IMR-90 (cell line): ENCODE results near the gene NUDCD2. TPM values are rescaled to one million over a fixed set of nuclear protein-coding genes. Genes with fewer than 3 reads are reported as not detected.

Experiments
- ATAC-seq: fragments of 200-7000 bp; cut with Tn5 transposase; 2 replicates; pipeline ENCODE4 v1.9.1; 2020; ENCODE audit warnings: low read depth, mild to moderate bottlenecking, moderate library complexity
- BruUV-seq: library from RNA; stranded (reverse); fragments of 400-500 nt; replicated peaks from 2 replicates; lab custom pipeline; 2021; lab: Mats Ljungman, UMichigan
- CTCF ChIA-PET: fragments of 300-600 bp; formaldehyde crosslinking; extraction: SDS; loops from one replicate; lab custom pipeline; 2021; ENCODE audit warnings: antibody characterized with exemption; lab: Yijun Ruan, JAX
- POLR2A ChIA-PET: fragments of 300-600 bp; sonication (Branson Sonifier 250); formaldehyde crosslinking; loops from one replicate; lab custom pipeline; 2022; ENCODE audit warnings: antibody characterized with exemption; ENCODE audit not compliant: unreplicated experiment; lab: Charles Lee
- DNase-seq: peaks from one replicate; pipeline ENCODE4 v3.0.0; 2013
- H2AFZ ChIP-seq: replicated peaks from 2 replicates; pipeline ENCODE3; 2013; ENCODE audit warnings: low read length, mild to moderate bottlenecking; ENCODE audit not compliant: poor library complexity
- H2AK5ac ChIP-seq: 2 replicates; pipeline ENCODE4 v1.6.1; 2013; ENCODE audit warnings: low read depth, low read length, inconsistent platforms
- H2AK9ac ChIP-seq: replicated peaks from 2 replicates; pipeline ENCODE3; 2013; ENCODE audit warnings: mild to moderate bottlenecking, low read depth, low read length, moderate library complexity; ENCODE audit not compliant: poor library complexity
- H2BK120ac ChIP-seq: 2 replicates; pipeline ENCODE4 v1.6.1; 2013; ENCODE audit warnings: low read depth, low read length, inconsistent platforms
- H2BK15ac ChIP-seq: 3 replicates; pipeline ENCODE4 v1.6.1; 2013; ENCODE audit warnings: low read depth, low read length, inconsistent platforms
- H2BK20ac ChIP-seq: 2 replicates; pipeline ENCODE4 v1.6.1; 2013; ENCODE audit warnings: low read depth, mild to moderate bottlenecking, inconsistent platforms, low read length, moderate library complexity
- H2BK5ac ChIP-seq: 2 replicates; pipeline ENCODE4 v1.6.1; 2013; ENCODE audit warnings: mild to moderate bottlenecking, low read depth, low read length, inconsistent platforms; ENCODE audit not compliant: poor library complexity, severe bottlenecking
- H3K14ac ChIP-seq: replicated peaks from 2 replicates; pipeline ENCODE4 v1.6.1; 2013; ENCODE audit warnings: low read depth, low read length, inconsistent platforms
- H3K18ac ChIP-seq: 2 replicates; pipeline ENCODE4 v1.6.1; 2013; ENCODE audit warnings: low read depth, low read length, control low read depth
- H3K23ac ChIP-seq: 2 replicates; pipeline ENCODE4 v1.6.1; 2013; ENCODE audit warnings: low read depth, low read length, inconsistent platforms
- H3K27ac ChIP-seq: 2 replicates; pipeline ENCODE4 v1.5.1; 2013; ENCODE audit warnings: mild to moderate bottlenecking, control low read depth, low read length; ENCODE audit not compliant: insufficient read depth
- H3K27me3 ChIP-seq: 2 replicates; pipeline ENCODE4 v1.6.1; 2013; ENCODE audit warnings: low read length; ENCODE audit not compliant: control insufficient read depth, insufficient read depth
- H3K36me3 ChIP-seq: 2 replicates; pipeline ENCODE4 v1.6.1; 2013; ENCODE audit warnings: low read length, mixed read lengths; ENCODE audit not compliant: control insufficient read depth, insufficient read depth
- H3K4ac ChIP-seq: 2 replicates; pipeline ENCODE4 v1.6.1; 2013; ENCODE audit warnings: low read depth, low read length, inconsistent platforms
- H3K4me1 ChIP-seq: 2 replicates; pipeline ENCODE4 v1.6.1; 2013; ENCODE audit warnings: low read length, mixed read lengths; ENCODE audit not compliant: control insufficient read depth, insufficient read depth
- H3K4me2 ChIP-seq: 2 replicates; pipeline ENCODE4 v1.6.1; 2013; ENCODE audit warnings: low read depth, mild to moderate bottlenecking, control low read depth, low read length, moderate library complexity
- H3K4me3 ChIP-seq: 2 replicates; pipeline ENCODE4 v1.5.1; 2013; ENCODE audit warnings: low read depth, mild to moderate bottlenecking, control low read depth, low read length, moderate library complexity; ENCODE audit not compliant: insufficient read depth
- H3K56ac ChIP-seq: 2 replicates; pipeline ENCODE4 v1.6.1; 2013; ENCODE audit warnings: low read length, inconsistent platforms; ENCODE audit not compliant: insufficient read depth; ENCODE audit errors: extremely low read depth
- H3K79me1 ChIP-seq, 2 experiments: 2 replicates each; pipeline ENCODE4 v1.6.1; 2013; ENCODE audit warnings: low read length in 2 of 2, inconsistent platforms in 1 of 2, low read depth in 1 of 2
- H3K9ac ChIP-seq: 2 replicates; pipeline ENCODE4 v1.6.1; 2013; ENCODE audit warnings: low read depth, low read length, control low read depth
- H3K9me1 ChIP-seq: 2 replicates; pipeline ENCODE4 v1.6.1; 2013; ENCODE audit warnings: low read length, inconsistent platforms; ENCODE audit not compliant: insufficient read depth
- H3K9me3 ChIP-seq: 2 replicates; pipeline ENCODE4 v1.6.1; 2013; ENCODE audit warnings: low read length; ENCODE audit not compliant: control insufficient read depth, insufficient read depth
- H4K20me1 ChIP-seq: 2 replicates; pipeline ENCODE4 v1.6.1; 2013; ENCODE audit warnings: low read length, inconsistent platforms; ENCODE audit not compliant: insufficient read depth
- H4K5ac ChIP-seq: 2 replicates; pipeline ENCODE4 v1.6.1; 2013; ENCODE audit warnings: mild to moderate bottlenecking, low read depth, low read length, control low read depth
- H4K8ac ChIP-seq, 2 experiments: 2 replicates each; pipeline ENCODE4 v1.6.1; 2013; ENCODE audit warnings: low read depth in 2 of 2, low read length in 2 of 2, control low read depth in 1 of 2, inconsistent platforms in 1 of 2
- H4K91ac ChIP-seq: 2 replicates; pipeline ENCODE4 v1.6.1; 2013; ENCODE audit warnings: low read depth, low read length, inconsistent platforms; ENCODE audit not compliant: insufficient read depth
- BHLHE40 ChIP-seq: fragments of 150-350 bp; IDR thresholded peaks from 2 replicates; pipeline ENCODE4 v1.6.1; 2016; ENCODE audit warnings: mild to moderate bottlenecking, low read depth, low read length
- CEBPB ChIP-seq: IDR thresholded peaks from 2 replicates; pipeline ENCODE4 v1.6.1; 2012; ENCODE audit warnings: low read depth, low read length, improper control_type of control experiment
- CHD1 ChIP-seq: IDR thresholded peaks from 2 replicates; pipeline ENCODE4 v1.6.1; 2012; ENCODE audit warnings: low read depth, low read length, improper control_type of control experiment
- MAFK ChIP-seq: IDR thresholded peaks from 2 replicates; pipeline ENCODE4 v1.6.1; 2012; ENCODE audit warnings: low read depth, low read length, improper control_type of control experiment
- MAZ ChIP-seq: IDR thresholded peaks from 2 replicates; pipeline ENCODE4 v1.6.1; 2012; ENCODE audit warnings: low read depth, mild to moderate bottlenecking, low read length, improper control_type of control experiment, moderate library complexity, borderline replicate concordance
- MXI1 ChIP-seq: IDR thresholded peaks from 2 replicates; pipeline ENCODE4 v1.6.1; 2012; ENCODE audit warnings: low read depth, mild to moderate bottlenecking, low read length, moderate library complexity, borderline replicate concordance
- NFE2L2 ChIP-seq: fragments of 150-350 bp; IDR thresholded peaks from 2 replicates; pipeline ENCODE4 v1.6.1; 2016; ENCODE audit warnings: low read depth, mild to moderate bottlenecking, low read length
- POLR2A ChIP-seq: IDR thresholded peaks from 2 replicates; pipeline ENCODE4 v1.6.1; 2012; ENCODE audit warnings: mild to moderate bottlenecking, low read depth, low read length
- RAD21 ChIP-seq: IDR thresholded peaks from 2 replicates; pipeline ENCODE4 v1.6.1; 2012; ENCODE audit warnings: low read length, improper control_type of control experiment
- RCOR1 ChIP-seq: IDR thresholded peaks from 2 replicates; pipeline ENCODE4 v1.6.1; 2012; ENCODE audit warnings: mild to moderate bottlenecking, low read length, improper control_type of control experiment; ENCODE audit not compliant: insufficient replicate concordance
- SMC3 ChIP-seq: fragments of 150-350 bp; IDR thresholded peaks from 2 replicates; pipeline ENCODE4 v1.6.1; 2016; ENCODE audit warnings: low read depth, mild to moderate bottlenecking, antibody characterized with exemption, low read length, moderate library complexity
- WGBS, 2 experiments: methylation state at CpG; one replicate each; pipeline versions ENCODE4 v1.1.5 to v1.1.7; 2013; ENCODE audit warnings: missing lambda C conversion rate in 2 of 2; ENCODE audit not compliant: insufficient read length in 1 of 2; ENCODE audit errors: extremely low coverage in 2 of 2; 5-methylcytosine and 5-hydroxymethylcytosine counted together
- dilution Hi-C: fragments of 300-500 bp; cut with HindIII; formaldehyde crosslinking; loops from one replicate; pipeline ENCODE4 v1.14.3; 2018; ENCODE audit warnings: low sequenced_read_pairs; ENCODE audit not compliant: unreplicated experiment
- in situ Hi-C: fragments of 300-500 bp; cut with MboI; formaldehyde crosslinking; loops from 3 replicates; pipeline ENCODE4 v1.14.3; 2019; ENCODE audit warnings: low sequenced_read_pairs, inconsistent platforms, mixed read lengths
- intact Hi-C: fragments of 100-400 bp; cut with micrococcal nuclease; formaldehyde crosslinking; loops from 2 replicates; pipeline ENCODE4 v1.10.0; 2022
- polyA plus RNA-seq, 3 experiments: library from polyadenylated mRNA; depleted of rRNA; stranded (reverse); fragments of >200 nt; gene quantifications; 2 replicates each; pipeline ENCODE4 v1.2.3, GENCODE V29; 2012; ENCODE audit warnings: low replicate concordance in 1 of 3
- total RNA-seq: library from RNA; depleted of rRNA; stranded (reverse); fragments of >200 nt; gene quantifications from 2 replicates; pipeline ENCODE4 v1.2.3, GENCODE V29; 2012
- TF ChIP-seq, protein P1 (sequence below): fragments of 150-350 bp; IDR thresholded peaks from 2 replicates; pipeline ENCODE4 v1.6.1; 2016; ENCODE audit warnings: low read depth, mild to moderate bottlenecking, low read length, moderate library complexity, borderline replicate concordance
- TF ChIP-seq, protein P2 (sequence below): conservative IDR thresholded peaks from 2 replicates; pipeline ENCODE4 v1.5.1; 2012; ENCODE audit warnings: mild to moderate bottlenecking, low read depth, low read length, improper control_type of control experiment
- TF ChIP-seq, protein P3 (sequence below): fragments of 150-350 bp; IDR thresholded peaks from 2 replicates; pipeline ENCODE4 v1.6.1; 2017; ENCODE audit warnings: mild to moderate bottlenecking, antibody characterized with exemption, low read length, low read depth

The NUDCD2 gene
- total and polyA plus RNA-seq, 2 of the 4 experiments (the other 2 are of a cell fraction): 3.0 to 3.5 TPM

DNA sequence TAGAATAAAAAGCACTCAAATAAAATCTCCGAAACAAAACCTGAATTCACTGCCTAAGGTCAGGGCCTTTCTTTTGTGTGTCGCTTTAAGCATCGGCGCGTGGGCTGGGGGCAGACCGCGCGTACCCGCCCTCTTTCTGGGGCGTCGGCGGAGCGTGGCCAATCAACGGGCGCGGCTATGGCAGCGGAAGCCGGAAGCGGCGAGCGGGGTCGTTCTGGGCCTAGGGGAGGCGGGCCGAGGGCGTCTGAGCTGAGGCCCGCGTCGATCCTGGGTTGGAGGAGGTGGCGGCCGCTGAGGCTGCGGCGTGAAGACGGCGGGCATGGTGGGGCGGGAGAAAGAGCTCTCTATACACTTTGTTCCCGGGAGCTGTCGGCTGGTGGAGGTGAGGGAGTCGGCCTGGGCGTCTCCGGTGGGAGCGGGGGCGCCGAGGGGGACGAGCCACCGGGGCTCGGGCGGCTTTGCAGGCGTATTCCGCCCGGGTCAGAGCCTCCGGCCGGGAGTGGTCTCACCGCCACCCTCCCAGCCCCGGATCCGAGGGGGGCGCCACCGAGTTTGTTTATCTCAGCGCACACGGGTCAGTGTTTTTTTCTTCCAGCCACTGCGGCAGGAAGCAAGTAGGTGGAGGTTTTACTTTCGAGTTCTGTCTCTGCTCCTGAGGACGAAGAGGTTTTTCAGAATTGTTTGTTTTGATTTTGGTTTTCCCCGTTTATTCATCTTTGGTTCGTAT is 45.6 kb upstream of the NUDCD2 start, which contains the start of gene MAT2B:
MAT2B (plus strand) TSS at position 252 of the 727 bp plus-strand sequence; CDS start at position 320, 68 bp downstream.
- peak; percentile 92 for ATAC-seq
- no peak for TF ChIP-seq RAD21
- TF ChIP-seq BHLHE40: 0 out of 2 replicates have a peak, but pooled peaks have one; percentile 23
- TF ChIP-seq, protein P1, sequence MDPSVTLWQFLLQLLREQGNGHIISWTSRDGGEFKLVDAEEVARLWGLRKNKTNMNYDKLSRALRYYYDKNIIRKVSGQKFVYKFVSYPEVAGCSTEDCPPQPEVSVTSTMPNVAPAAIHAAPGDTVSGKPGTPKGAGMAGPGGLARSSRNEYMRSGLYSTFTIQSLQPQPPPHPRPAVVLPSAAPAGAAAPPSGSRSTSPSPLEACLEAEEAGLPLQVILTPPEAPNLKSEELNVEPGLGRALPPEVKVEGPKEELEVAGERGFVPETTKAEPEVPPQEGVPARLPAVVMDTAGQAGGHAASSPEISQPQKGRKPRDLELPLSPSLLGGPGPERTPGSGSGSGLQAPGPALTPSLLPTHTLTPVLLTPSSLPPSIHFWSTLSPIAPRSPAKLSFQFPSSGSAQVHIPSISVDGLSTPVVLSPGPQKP: no peak
- TF ChIP-seq, protein P2, sequence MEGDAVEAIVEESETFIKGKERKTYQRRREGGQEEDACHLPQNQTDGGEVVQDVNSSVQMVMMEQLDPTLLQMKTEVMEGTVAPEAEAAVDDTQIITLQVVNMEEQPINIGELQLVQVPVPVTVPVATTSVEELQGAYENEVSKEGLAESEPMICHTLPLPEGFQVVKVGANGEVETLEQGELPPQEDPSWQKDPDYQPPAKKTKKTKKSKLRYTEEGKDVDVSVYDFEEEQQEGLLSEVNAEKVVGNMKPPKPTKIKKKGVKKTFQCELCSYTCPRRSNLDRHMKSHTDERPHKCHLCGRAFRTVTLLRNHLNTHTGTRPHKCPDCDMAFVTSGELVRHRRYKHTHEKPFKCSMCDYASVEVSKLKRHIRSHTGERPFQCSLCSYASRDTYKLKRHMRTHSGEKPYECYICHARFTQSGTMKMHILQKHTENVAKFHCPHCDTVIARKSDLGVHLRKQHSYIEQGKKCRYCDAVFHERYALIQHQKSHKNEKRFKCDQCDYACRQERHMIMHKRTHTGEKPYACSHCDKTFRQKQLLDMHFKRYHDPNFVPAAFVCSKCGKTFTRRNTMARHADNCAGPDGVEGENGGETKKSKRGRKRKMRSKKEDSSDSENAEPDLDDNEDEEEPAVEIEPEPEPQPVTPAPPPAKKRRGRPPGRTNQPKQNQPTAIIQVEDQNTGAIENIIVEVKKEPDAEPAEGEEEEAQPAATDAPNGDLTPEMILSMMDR: peak; percentile 60
- no peak for TF ChIP-seq NFE2L2
- no peak for TF ChIP-seq MAFK
- TF ChIP-seq CHD1: no peak
- TF ChIP-seq MXI1: peak; percentile 58; the same call in 1 of the 2 replicates
- TF ChIP-seq RCOR1: no peak
- TF ChIP-seq POLR2A: peak; percentile 85
- TF ChIP-seq CEBPB: no peak
- TF ChIP-seq, protein P3, sequence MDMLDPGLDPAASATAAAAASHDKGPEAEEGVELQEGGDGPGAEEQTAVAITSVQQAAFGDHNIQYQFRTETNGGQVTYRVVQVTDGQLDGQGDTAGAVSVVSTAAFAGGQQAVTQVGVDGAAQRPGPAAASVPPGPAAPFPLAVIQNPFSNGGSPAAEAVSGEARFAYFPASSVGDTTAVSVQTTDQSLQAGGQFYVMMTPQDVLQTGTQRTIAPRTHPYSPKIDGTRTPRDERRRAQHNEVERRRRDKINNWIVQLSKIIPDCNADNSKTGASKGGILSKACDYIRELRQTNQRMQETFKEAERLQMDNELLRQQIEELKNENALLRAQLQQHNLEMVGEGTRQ: peak; percentile 32; the same call in 1 of the 2 replicates
- no peak for TF ChIP-seq SMC3
- TF ChIP-seq MAZ: peak; percentile 86

More for the DNA sequence above, 45.6 kb upstream of the NUDCD2 start, which contains the start of gene MAT2B:
- Histone ChIP-seq H4K91ac (peak within 1 kb of the TSS; percentile 88), H2AK5ac (peak within 1 kb of the TSS; percentile 36; the same call in 1 of the 2 replicates), H2AFZ (peak within 1 kb of the TSS; percentile 94), H3K36me3 (no peaks in the 10 kb centered on the region), H3K23ac (peak within 1 kb of the TSS; percentile 80), H3K4ac (peak within 1 kb of the TSS; percentile 89), H4K5ac (peak within 1 kb of the TSS; percentile 83), H3K4me1 (peaks cover 2% of the 10 kb centered on the region), H2BK20ac (peak within 1 kb of the TSS; percentile 14; the same call in 1 of the 2 replicates), H3K79me1 (peaks cover 0 to 16% of the 10 kb centered on the region in 2 experiments; a peak in 2 of 4 replicates), H3K56ac (peak within 1 kb of the TSS; percentile 89), H3K18ac (peak within 1 kb of the TSS; percentile 77), H3K4me2 (peak within 1 kb of the TSS; percentile 95), H3K9ac (peak within 1 kb of the TSS; percentile 91), H3K4me3 (peak within 1 kb of the TSS; percentile 74), H3K27me3 (no peaks in the 10 kb centered on the region), H3K9me3 (no peaks in the 10 kb centered on the region), H3K14ac (peak within 1 kb of the TSS; percentile 90), H4K8ac (peak within 1 kb of the TSS; percentile 76 to 78), H2BK15ac (peak within 1 kb of the TSS; percentile 84; the same call in 1 of the 3 replicates), H4K20me1 (peaks cover 13% of the 10 kb centered on the region; the same call in 1 of the 2 replicates), H2BK120ac (peak within 1 kb of the TSS; percentile 68), H2BK5ac (peak within 1 kb of the TSS; percentile 88), H2AK9ac (peak within 1 kb of the TSS; percentile 90), H3K27ac (peak within 1 kb of the TSS; percentile 85), H3K9me1 (no peaks in the 10 kb centered on the region)
- WGBS, 2 experiments: 0% methylated on average over 17 of the region's 64 CpGs; no CpG with 5 or more reads in 1 of the 2 experiments
- ChIA-PET CTCF (interaction anchor here (0.6 to 0.7 kb wide), 2 partner anchors 16 to 28 kb away, joined by 3 read pairs; no protein-coding TSS in a partner anchor), POLR2A (no interaction called here)
- dilution Hi-C loops: no loop called here
- in situ Hi-C loops: no loop called here
- no TSS peak for BruUV-seq
- intact Hi-C loops: no loop called here
- DNase-seq: peak; percentile 91
